GM21619 (cell line): Measurements from ENCODE around the gene BNIP5.

Experiments
- ATAC-seq: cut with Tn5 transposase; IDR thresholded peaks from one replicate; pipeline ENCODE4 v1.9.1; 2021; ENCODE audit not compliant: unreplicated experiment

The BNIP5 gene

GRCh38 chr6:36269834-36270705, 66.6 kb downstream of the BNIP5 start, which contains the start of gene PNPLA1:
Gene PNPLA1 (plus strand): TSS chr6:36270060. CDS start chr6:36270460, 400 bp downstream.
- no peak for ATAC-seq

GRCh38 chr6:36268478-36269275, 68.0 kb downstream of the BNIP5 start:
- no peak for ATAC-seq

DNA sequence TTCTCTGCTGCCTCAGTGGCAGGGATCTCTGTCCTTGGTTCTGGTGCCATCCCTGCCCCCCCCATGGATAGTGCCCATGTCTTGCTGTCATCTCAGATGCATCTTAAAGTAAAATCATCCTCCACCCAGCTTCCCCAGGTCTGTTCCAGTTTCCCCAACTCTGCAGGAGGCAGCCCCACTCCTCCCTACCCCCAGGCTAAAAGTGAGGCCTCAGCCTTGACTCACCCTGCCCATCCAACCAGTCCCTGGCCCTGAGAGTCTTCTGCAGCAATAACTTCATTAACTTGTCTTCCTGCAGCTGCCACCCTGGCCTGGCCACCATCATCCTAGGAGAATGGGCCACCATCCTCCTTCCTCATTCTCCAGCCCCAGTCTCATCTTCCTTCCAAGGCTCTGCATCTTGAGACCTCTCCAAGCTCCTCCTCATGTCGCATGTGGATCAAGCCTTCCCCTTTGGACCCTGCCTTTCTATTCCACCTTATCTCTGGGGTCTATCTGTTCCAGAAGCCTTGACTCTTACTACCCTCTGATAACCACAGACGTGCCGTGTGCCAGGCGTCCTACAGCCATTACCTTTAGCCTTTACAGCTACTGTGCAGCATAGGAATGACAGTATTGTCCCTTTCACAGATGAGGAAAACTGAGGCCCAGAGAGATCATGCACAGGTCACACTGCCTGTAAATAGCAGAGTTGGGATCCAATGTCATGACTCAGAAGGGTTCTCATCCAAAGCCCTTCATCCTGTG, 68.8 kb downstream of the BNIP5 start:
- no peak for ATAC-seq

DNA sequence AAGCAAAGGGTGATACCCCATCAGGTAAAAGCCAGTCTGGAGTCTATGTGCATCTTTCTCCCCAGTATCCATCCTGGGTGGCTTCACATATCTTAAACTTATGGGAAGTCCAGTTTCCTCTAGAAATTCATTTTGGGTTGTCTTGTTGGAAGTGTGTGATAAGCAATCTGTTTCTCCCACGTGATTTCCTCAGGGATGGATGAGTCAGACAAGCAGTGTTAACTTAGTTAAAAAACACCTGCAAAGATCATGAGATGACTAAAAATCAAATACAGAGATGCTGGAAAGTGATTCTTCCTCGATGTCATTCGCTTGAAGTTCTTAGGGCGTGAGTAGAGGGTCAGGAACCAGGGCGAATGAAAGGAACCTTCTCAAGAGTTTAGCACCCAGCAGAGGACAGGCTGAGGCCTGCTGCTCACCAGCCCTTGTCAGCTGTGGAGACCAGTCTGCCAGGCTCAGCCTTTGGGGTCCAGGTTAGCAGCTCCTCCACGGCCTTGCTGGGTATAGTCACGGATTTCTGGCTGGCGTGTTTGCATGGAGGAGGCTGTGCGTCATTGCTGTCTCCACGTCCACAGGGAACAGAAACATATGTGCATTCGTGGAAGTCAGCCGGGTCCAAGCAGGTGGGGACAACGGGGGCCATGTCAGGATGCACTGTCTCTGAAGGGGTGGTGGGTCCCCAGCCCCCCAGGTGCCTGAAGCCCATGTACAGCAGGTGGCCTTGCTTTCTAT, 69.6 kb downstream of the BNIP5 start:
- ATAC-seq, result no peak
